Trophoblast cell (in vitro differentiated cells and primary cell): ENCODE results near the gene PIM3. TPM values are rescaled to one million over a fixed set of nuclear protein-coding genes. Genes with fewer than 3 reads are reported as not detected.

Experiments
- DNase-seq, 2 donors: peaks; one replicate each; pipeline ENCODE4 v3.0.0-alpha.2; 2016
- H2AFZ ChIP-seq: 2 replicates; pipeline ENCODE4 v1.6.1; 2013; ENCODE audit warnings: low read length, moderate library complexity, mild to moderate bottlenecking; ENCODE audit not compliant: insufficient read depth, poor library complexity
- H2AK5ac ChIP-seq: 2 replicates; pipeline ENCODE4 v1.6.1; 2013; ENCODE audit warnings: mild to moderate bottlenecking, low read length
- H2BK120ac ChIP-seq: 2 replicates; pipeline ENCODE4 v1.6.1; 2013; ENCODE audit warnings: low read length, mild to moderate bottlenecking, moderate library complexity; ENCODE audit not compliant: insufficient read depth, poor library complexity
- H2BK12ac ChIP-seq: 2 replicates; pipeline ENCODE4 v1.6.1; 2013; ENCODE audit warnings: mild to moderate bottlenecking, low read length, moderate library complexity
- H2BK5ac ChIP-seq: 2 replicates; pipeline ENCODE4 v1.6.1; 2013; ENCODE audit warnings: low read length, low read depth, moderate library complexity, mild to moderate bottlenecking; ENCODE audit not compliant: poor library complexity
- H3K14ac ChIP-seq: 2 replicates; pipeline ENCODE4 v1.6.1; 2013; ENCODE audit warnings: mild to moderate bottlenecking, low read length
- H3K18ac ChIP-seq: 2 replicates; pipeline ENCODE4 v1.6.1; 2013; ENCODE audit warnings: mild to moderate bottlenecking, low read length
- H3K23ac ChIP-seq: 2 replicates; pipeline ENCODE4 v1.6.1; 2013; ENCODE audit warnings: low read length
- H3K27ac ChIP-seq: 2 replicates; pipeline ENCODE4 v1.5.1; 2013; ENCODE audit warnings: low read depth, mild to moderate bottlenecking, inconsistent platforms, low read length, moderate library complexity
- H3K27me3 ChIP-seq: 2 replicates; pipeline ENCODE4 v1.6.1; 2013; ENCODE audit warnings: inconsistent platforms, mild to moderate bottlenecking, low read length, moderate library complexity; ENCODE audit not compliant: insufficient read depth
- H3K36me3 ChIP-seq, 2 experiments: 1 replicate in 1 of 2; 2 replicates in 1 of 2; pipeline ENCODE4 v1.6.1; 2013; ENCODE audit warnings: low read length in 2 of 2, mild to moderate bottlenecking in 2 of 2, moderate library complexity in 1 of 2; ENCODE audit not compliant: insufficient read depth in 2 of 2, control insufficient read depth in 1 of 2
- H3K4ac ChIP-seq: 2 replicates; pipeline ENCODE4 v1.6.1; 2013; ENCODE audit warnings: low read depth, mild to moderate bottlenecking, low read length, moderate library complexity
- H3K4me1 ChIP-seq, 2 experiments: 1 replicate in 1 of 2; 2 replicates in 1 of 2; pipeline ENCODE4 v1.6.1; 2013; ENCODE audit warnings: low read length in 2 of 2, mild to moderate bottlenecking in 2 of 2, moderate library complexity in 1 of 2; ENCODE audit not compliant: insufficient read depth in 2 of 2, control insufficient read depth in 1 of 2
- H3K4me2 ChIP-seq: 2 replicates; pipeline ENCODE4 v1.6.1; 2013; ENCODE audit warnings: inconsistent platforms, mild to moderate bottlenecking, low read length, moderate library complexity
- H3K4me3 ChIP-seq: 2 replicates; pipeline ENCODE4 v1.5.1; 2013; ENCODE audit warnings: mild to moderate bottlenecking, low read depth, low read length, inconsistent platforms
- H3K79me1 ChIP-seq: one replicate; pipeline ENCODE4 v1.6.1; 2013; ENCODE audit warnings: low read length
- H3K79me2 ChIP-seq: 2 replicates; pipeline ENCODE4 v1.6.1; 2013; ENCODE audit warnings: low read length, mild to moderate bottlenecking; ENCODE audit not compliant: control insufficient read depth, insufficient read depth, poor library complexity
- H3K9ac ChIP-seq: 2 replicates; pipeline ENCODE4 v1.6.1; 2013; ENCODE audit warnings: mild to moderate bottlenecking, low read length
- H3K9me3 ChIP-seq: 2 replicates; pipeline ENCODE4 v1.6.1; 2013; ENCODE audit warnings: low read depth, mild to moderate bottlenecking, control low read depth, inconsistent platforms, low read length; ENCODE audit not compliant: insufficient read depth
- H4K12ac ChIP-seq: 2 replicates; pipeline ENCODE4 v1.6.1; 2013; ENCODE audit warnings: low read depth, mild to moderate bottlenecking, low read length, moderate library complexity
- H4K8ac ChIP-seq: 2 replicates; pipeline ENCODE4 v1.6.1; 2013; ENCODE audit warnings: low read depth, mild to moderate bottlenecking, low read length, moderate library complexity
- H4K91ac ChIP-seq: one replicate; pipeline ENCODE4 v1.6.1; 2013; ENCODE audit warnings: low read depth, mild to moderate bottlenecking, low read length, moderate library complexity
- WGBS: extraction: QIAGEN DNeasy Blood & Tissue Kit; methylation state at CpG from one replicate; pipeline ENCODE4 v1.1.7; 2013; ENCODE audit warnings: missing lambda C conversion rate; ENCODE audit not compliant: insufficient read length, insufficient coverage; ENCODE audit errors: extremely low coverage; 5-methylcytosine and 5-hydroxymethylcytosine counted together
- polyA plus RNA-seq: library from polyadenylated mRNA; stranded (reverse); fragments of 200-250 nt; gene quantifications from 2 replicates; pipeline ENCODE4 v1.2.3, GENCODE V29; 2013

Gene PIM3
- polyA plus RNA-seq: 66.6 and 72.8 TPM in 2 replicates

GRCh38 chr22:49960159-49961004, at the start of gene PIM3:
TSS of gene PIM3 (plus strand) at chr22:49960772. CDS start at chr22:49960948, 176 bp downstream.
- Histone ChIP-seq H3K79me1 (peaks cover 38% of the 10 kb centered on the region), H3K4ac (peak within 1 kb of the TSS; percentile 97), H4K8ac (peak within 1 kb of the TSS; percentile 95), H3K79me2 (peaks cover 25% of the 10 kb centered on the region), H4K91ac (peak within 1 kb of the TSS; percentile 93), H3K23ac (no peak within 1 kb of the TSS), H2BK120ac (peak within 1 kb of the TSS; percentile 84), H4K12ac (peak within 1 kb of the TSS; percentile 90), H3K4me2 (peak within 1 kb of the TSS; percentile 74), H3K27ac (peak within 1 kb of the TSS; percentile 92), H3K9ac (peak within 1 kb of the TSS; percentile 90), H3K18ac (peak within 1 kb of the TSS; percentile 97), H3K14ac (peak within 1 kb of the TSS; percentile 96), H2AK5ac (peak within 1 kb of the TSS; percentile 31), H3K4me1 (peaks cover 23 to 33% of the 10 kb centered on the region in 2 experiments), H3K36me3 (peaks cover 31 to 32% of the 10 kb centered on the region in 2 experiments), H3K4me3 (peak within 1 kb of the TSS; percentile 92), H2BK12ac (peak within 1 kb of the TSS; percentile 16), H3K9me3 (peaks cover 2% of the 10 kb centered on the region), H2BK5ac (peak within 1 kb of the TSS; percentile 96), H2AFZ (peak within 1 kb of the TSS; percentile 83), H3K27me3 (no peaks in the 10 kb centered on the region)
- peak; percentile 99 to 100 for DNase-seq
- WGBS: no CpG with 5 or more reads among the region's 137 CpGs

GRCh38 chr22:49911881-49912625, 48.5 kb upstream of the PIM3 start:
- H3K4me3 ChIP-seq: no peak overlapping the region
- no peak overlapping the region for H3K18ac ChIP-seq
- H3K14ac ChIP-seq: no peak overlapping the region
- no peak overlapping the region for H4K12ac ChIP-seq
- H3K27me3 ChIP-seq: no peaks in the 10 kb centered on the region
- no CpG with 5 or more reads among the region's 30 CpGs for WGBS
- H4K8ac ChIP-seq: no peak overlapping the region
- no peaks in the 10 kb centered on the region for H3K9me3 ChIP-seq
- no peak overlapping the region for H2AK5ac ChIP-seq
- no peak overlapping the region for H2BK120ac ChIP-seq
- no peak overlapping the region for H4K91ac ChIP-seq
- no peak overlapping the region for H3K9ac ChIP-seq
- H3K36me3 ChIP-seq: peaks cover 35 to 45% of the 10 kb centered on the region in 2 experiments
- no peaks in the 10 kb centered on the region for H3K79me1 ChIP-seq
- no peak overlapping the region for H3K4ac ChIP-seq
- peaks cover 0 to 3% of the 10 kb centered on the region in 2 experiments for H3K4me1 ChIP-seq
- no peak overlapping the region for H2BK5ac ChIP-seq
- no peak overlapping the region for H2BK12ac ChIP-seq
- H3K23ac ChIP-seq: no peak overlapping the region
- no peak for DNase-seq
- H2AFZ ChIP-seq: no peak overlapping the region
- no peaks in the 10 kb centered on the region for H3K79me2 ChIP-seq
- no peak overlapping the region for H3K4me2 ChIP-seq
- no peak overlapping the region for H3K27ac ChIP-seq

- Histone ChIP-seq H2AK5ac (no peak overlapping the region), H2AFZ (no peak overlapping the region), H2BK5ac (no peak overlapping the region), H3K4ac (no peak overlapping the region), H3K9ac (peak overlapping the region; percentile 51), H3K4me1 (peaks cover 0 to 3% of the 10 kb centered on the region in 2 experiments), H4K12ac (no peak overlapping the region), H3K79me2 (peaks cover 3% of the 10 kb centered on the region), H3K27me3 (no peaks in the 10 kb centered on the region), H3K4me3 (no peak overlapping the region), H3K79me1 (peaks cover 5% of the 10 kb centered on the region), H4K91ac (no peak overlapping the region), H3K14ac (no peak overlapping the region), H2BK12ac (no peak overlapping the region), H3K9me3 (no peaks in the 10 kb centered on the region), H3K36me3 (peaks cover 26 to 36% of the 10 kb centered on the region in 2 experiments), H2BK120ac (no peak overlapping the region), H3K4me2 (no peak overlapping the region), H3K23ac (no peak overlapping the region), H3K18ac (no peak overlapping the region), H4K8ac (no peak overlapping the region), H3K27ac (no peak overlapping the region)
- no CpG with 5 or more reads among the region's 14 CpGs for WGBS
- no peak for DNase-seq
These were observed 47.5 kb upstream of the PIM3 start for GRCh38 chr22:49913026-49913425.

DNA sequence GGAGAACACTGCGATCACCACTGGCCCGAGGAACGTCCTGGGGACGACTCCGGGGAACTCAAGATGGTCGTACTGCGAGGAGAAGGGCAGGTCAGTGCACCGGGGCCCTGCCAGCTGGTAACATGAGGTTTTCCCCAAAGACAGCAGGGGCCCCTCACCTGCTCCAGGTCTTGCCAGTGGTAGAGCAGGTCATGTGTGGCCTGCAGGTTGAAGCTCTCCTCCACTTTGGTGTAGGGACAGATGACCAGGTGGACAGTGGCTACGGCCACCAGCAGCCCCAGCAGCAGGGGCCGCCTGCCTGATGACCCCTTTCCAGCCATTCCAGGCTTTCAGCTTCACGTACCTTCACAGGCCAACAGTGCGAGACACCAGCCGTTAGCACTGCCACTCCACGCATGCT, 47.1 kb upstream of the PIM3 start:
- Histone ChIP-seq H3K4me3 (no peak overlapping the region), H3K79me2 (peaks cover 5% of the 10 kb centered on the region), H3K9me3 (no peaks in the 10 kb centered on the region), H3K27me3 (no peaks in the 10 kb centered on the region), H2BK120ac (no peak overlapping the region), H3K14ac (no peak overlapping the region), H2BK5ac (no peak overlapping the region), H3K18ac (no peak overlapping the region), H4K91ac (no peak overlapping the region), H3K4me2 (no peak overlapping the region), H2AK5ac (no peak overlapping the region), H3K23ac (no peak overlapping the region), H3K9ac (peak overlapping the region; percentile 51), H2AFZ (no peak overlapping the region), H3K4me1 (peaks cover 0 to 3% of the 10 kb centered on the region in 2 experiments), H4K12ac (no peak overlapping the region), H3K79me1 (peaks cover 7% of the 10 kb centered on the region), H3K4ac (no peak overlapping the region), H2BK12ac (no peak overlapping the region), H3K27ac (no peak overlapping the region), H4K8ac (no peak overlapping the region), H3K36me3 (peaks cover 25 to 35% of the 10 kb centered on the region in 2 experiments)
- no peak for DNase-seq
- no CpG with 5 or more reads among the region's 14 CpGs for WGBS
